ENCODE measurements around the gene CALD1.

The CALD1 gene

GRCh38 chr7:134845461-134845860 is 66.0 kb downstream of the CALD1 start:
- no peak overlapping the region for H3K27ac ChIP-seq
- ChIA-PET CTCF (no interaction called here), POLR2A (ENCODE audit: low non-redundant PET) (no interaction called here)
- TF ChIP-seq CTCF (conservative IDR thresholded peaks at IDR 0.05; ENCODE audit: low read depth) = peak; percentile 30; the same call in 1 of the 2 replicates
- DNase-seq (ENCODE audit: low spot score) = peak; percentile 34

- TF ChIP-seq CTCF (conservative IDR thresholded peaks at IDR 0.05; ENCODE audit: low read depth) = no peak
- CTCF ChIA-PET = no interaction called here
- POLR2A ChIA-PET (ENCODE audit: low non-redundant PET) = no interaction called here
- H3K27ac ChIP-seq = no peak overlapping the region
- no peak for DNase-seq (ENCODE audit: low spot score)
Measured at GRCh38 chr7:134847851-134848588, 68.6 kb downstream of the CALD1 start.

GRCh38 chr7:134850066-134850465 is 70.6 kb downstream of the CALD1 start:
- ChIA-PET CTCF (no interaction called here), POLR2A (ENCODE audit: low non-redundant PET) (no interaction called here)
- DNase-seq (ENCODE audit: low spot score) = no peak
- H3K27ac ChIP-seq = no peak overlapping the region
- no peak for TF ChIP-seq CTCF (conservative IDR thresholded peaks at IDR 0.05; ENCODE audit: low read depth)

- POLR2A ChIA-PET (ENCODE audit: low non-redundant PET) = no interaction called here
- H3K27ac ChIP-seq = no peak overlapping the region
- CTCF ChIA-PET = no interaction called here
- no peak for TF ChIP-seq CTCF (conservative IDR thresholded peaks at IDR 0.05; ENCODE audit: low read depth)
- DNase-seq (ENCODE audit: low spot score) = peak; percentile 4
Measured at GRCh38 chr7:134851141-134851540, 71.7 kb downstream of the CALD1 start.

- no peak for DNase-seq (ENCODE audit: low spot score)
- ChIA-PET CTCF (no interaction called here), POLR2A (ENCODE audit: low non-redundant PET) (no interaction called here)
- H3K27ac ChIP-seq = no peak overlapping the region
- TF ChIP-seq CTCF (conservative IDR thresholded peaks at IDR 0.05; ENCODE audit: low read depth) = no peak
Measured at GRCh38 chr7:134852625-134853024, 73.2 kb downstream of the CALD1 start.

- ChIA-PET POLR2A (ENCODE audit: low non-redundant PET) (no interaction called here), CTCF (no interaction called here)
- no peak for DNase-seq (ENCODE audit: low spot score)
- H3K27ac ChIP-seq = no peak overlapping the region
- no peak for TF ChIP-seq CTCF (conservative IDR thresholded peaks at IDR 0.05; ENCODE audit: low read depth)
Measured at GRCh38 chr7:134854816-134855215, 75.4 kb downstream of the CALD1 start.
